WTC11 (cell line): ENCODE data around the gene IGFN1. TPM values are rescaled to one million over a fixed set of nuclear protein-coding genes. Genes with fewer than 3 reads are reported as not detected.

ENCODE experiments used
- ATAC-seq: fragments of 200-7000 bp; cut with Tn5 transposase; 2 replicates; pipeline ENCODE4 v1.10.0; 2021; ENCODE audit warnings: mild to moderate bottlenecking, moderate library complexity
- CTCF ChIA-PET: fragments of 300-600 bp; sonication (Branson Sonifier 250); formaldehyde crosslinking; loops from one replicate; lab custom pipeline; 2021; ENCODE audit warnings: antibody characterized with exemption; lab: Charles Lee
- POLR2A ChIA-PET: fragments of 350-600 bp; sonication (Branson Sonifier 250); formaldehyde crosslinking; loops from one replicate; lab custom pipeline; 2021; ENCODE audit warnings: antibody characterized with exemption; lab: Charles Lee
- DNase-seq: peaks from one replicate; pipeline ENCODE4 v3.0.0; 2021; ENCODE audit warnings: low spot score
- H3K27ac Mint-ChIP-seq: 2 replicates; pipeline ENCODE4 v1.8.0; 2021; ENCODE audit warnings: mixed read lengths
- H3K27me3 Mint-ChIP-seq: 2 replicates; pipeline ENCODE4 v1.8.0; 2021; ENCODE audit warnings: low read depth, mild to moderate bottlenecking, moderate library complexity, mixed read lengths
- H3K36me3 Mint-ChIP-seq: 2 replicates; pipeline ENCODE4 v1.8.0; 2021; ENCODE audit warnings: mixed read lengths
- H3K4me1 Mint-ChIP-seq: 2 replicates; pipeline ENCODE4 v1.8.0; 2022; ENCODE audit warnings: mixed read lengths
- H3K4me3 Mint-ChIP-seq: 2 replicates; pipeline ENCODE4 v1.8.0; 2021; ENCODE audit warnings: mild to moderate bottlenecking, moderate library complexity, mixed read lengths
- H3K9me3 Mint-ChIP-seq: 2 replicates; pipeline ENCODE4 v1.8.0; 2021; ENCODE audit warnings: mixed read lengths
- ATF1 ChIP-seq: sonication (generic); formaldehyde crosslinking; IDR thresholded peaks from 2 replicates; pipeline ENCODE4 v1.8.1; 2023; ENCODE audit warnings: mild to moderate bottlenecking, moderate library complexity, missing genetic modification reagents
- CBFB ChIP-seq: sonication (generic); formaldehyde crosslinking; IDR thresholded peaks from 2 replicates; pipeline ENCODE4 v1.8.1; 2022; ENCODE audit warnings: mild to moderate bottlenecking, low read depth, missing genetic modification reagents
- FOXJ3 ChIP-seq: sonication (generic); formaldehyde crosslinking; IDR thresholded peaks from 2 replicates; pipeline ENCODE4 v1.9.0; 2021; ENCODE audit warnings: missing genetic modification reagents, mild to moderate bottlenecking, borderline replicate concordance
- JUN ChIP-seq: sonication (generic); formaldehyde crosslinking; IDR thresholded peaks from 2 replicates; pipeline ENCODE4 v1.8.0; 2023; ENCODE audit warnings: mild to moderate bottlenecking, missing genetic modification reagents
- NFYB ChIP-seq: sonication (generic); formaldehyde crosslinking; conservative IDR thresholded peaks from 2 replicates; pipeline ENCODE4 v1.8.0; 2022; ENCODE audit warnings: low read depth, missing genetic modification reagents
- NR2C2 ChIP-seq: sonication (generic); formaldehyde crosslinking; IDR thresholded peaks from 2 replicates; pipeline ENCODE4 v1.8.0; 2022; ENCODE audit warnings: mild to moderate bottlenecking, missing genetic modification reagents
- PRRX2 ChIP-seq: fragments of 250-450 bp; sonication (Bioruptor Pico); IDR thresholded peaks from 2 replicates; pipeline ENCODE4 v1.8.0; 2021; ENCODE audit warnings: mild to moderate bottlenecking
- RORB ChIP-seq: fragments of 250-450 bp; sonication (Bioruptor Pico); IDR thresholded peaks from 2 replicates; pipeline ENCODE4 v1.9.0; 2021; ENCODE audit warnings: mild to moderate bottlenecking
- SOX15 ChIP-seq: fragments of 250-450 bp; sonication (Bioruptor Pico); IDR thresholded peaks from 2 replicates; pipeline ENCODE4 v1.9.0; 2021; ENCODE audit warnings: mild to moderate bottlenecking
- TEAD1 ChIP-seq: sonication (generic); formaldehyde crosslinking; IDR thresholded peaks from 2 replicates; pipeline ENCODE4 v1.8.0; 2022; ENCODE audit warnings: mild to moderate bottlenecking, missing genetic modification reagents
- TP53 ChIP-seq: sonication (generic); formaldehyde crosslinking; IDR thresholded peaks from 2 replicates; pipeline ENCODE4 v1.8.1; 2023; ENCODE audit warnings: mild to moderate bottlenecking, missing genetic modification reagents
- ZNF121 ChIP-seq: sonication (generic); formaldehyde crosslinking; IDR thresholded peaks from 2 replicates; pipeline ENCODE4 v1.8.0; 2023; ENCODE audit warnings: missing genetic modification reagents
- ZNF219 ChIP-seq: sonication (generic); formaldehyde crosslinking; IDR thresholded peaks from 2 replicates; pipeline ENCODE4 v1.8.0; 2023; ENCODE audit warnings: missing genetic modification reagents, mild to moderate bottlenecking, borderline replicate concordance
- ZNF671 ChIP-seq: fragments of 250-450 bp; sonication (Bioruptor Pico); IDR thresholded peaks from 2 replicates; pipeline ENCODE4 v1.8.0; 2021; ENCODE audit warnings: mild to moderate bottlenecking
- total RNA-seq: library from RNA; stranded (reverse); gene quantifications from 3 replicates; pipeline ENCODE4 v1.2.3, GENCODE V29; 2021
- TF ChIP-seq, protein P1 (sequence below): fragments of 200-600 bp; IDR thresholded peaks from 2 replicates; pipeline ENCODE4 v1.8.0; 2022; ENCODE audit warnings: antibody characterized with exemption
- TF ChIP-seq, protein P2 (sequence below): fragments of 250-450 bp; sonication (Bioruptor Pico); IDR thresholded peaks from 2 replicates; pipeline ENCODE4 v1.9.0; 2021; ENCODE audit warnings: mild to moderate bottlenecking
- TF ChIP-seq, protein P3 (sequence below): sonication (generic); formaldehyde crosslinking; IDR thresholded peaks from 2 replicates; pipeline ENCODE4 v1.8.1; 2023; ENCODE audit warnings: mild to moderate bottlenecking, missing genetic modification reagents
- TF ChIP-seq, protein P4 (sequence below): sonication (generic); formaldehyde crosslinking; IDR thresholded peaks from 2 replicates; pipeline ENCODE4 v1.8.1; 2023; ENCODE audit warnings: mild to moderate bottlenecking, missing genetic modification reagents, moderate library complexity
- TF ChIP-seq, protein P5 (sequence below): sonication (generic); formaldehyde crosslinking; IDR thresholded peaks from 2 replicates; pipeline ENCODE4 v1.8.1; 2022; ENCODE audit warnings: mild to moderate bottlenecking, moderate library complexity, missing genetic modification reagents
- TF ChIP-seq, protein P6 (sequence below): sonication (generic); formaldehyde crosslinking; IDR thresholded peaks from 2 replicates; pipeline ENCODE4 v1.8.1; 2022; ENCODE audit warnings: low read depth, missing genetic modification reagents, borderline replicate concordance
- TF ChIP-seq, protein P7 (sequence below): fragments of 250-450 bp; sonication (Bioruptor Pico); IDR thresholded peaks from 2 replicates; pipeline ENCODE4 v2.1.2; 2022; ENCODE audit warnings: mild to moderate bottlenecking, moderate library complexity

IGFN1 gene
- total RNA-seq, 1 experiment from 2014 or later, result 0.11 TPM

DNA sequence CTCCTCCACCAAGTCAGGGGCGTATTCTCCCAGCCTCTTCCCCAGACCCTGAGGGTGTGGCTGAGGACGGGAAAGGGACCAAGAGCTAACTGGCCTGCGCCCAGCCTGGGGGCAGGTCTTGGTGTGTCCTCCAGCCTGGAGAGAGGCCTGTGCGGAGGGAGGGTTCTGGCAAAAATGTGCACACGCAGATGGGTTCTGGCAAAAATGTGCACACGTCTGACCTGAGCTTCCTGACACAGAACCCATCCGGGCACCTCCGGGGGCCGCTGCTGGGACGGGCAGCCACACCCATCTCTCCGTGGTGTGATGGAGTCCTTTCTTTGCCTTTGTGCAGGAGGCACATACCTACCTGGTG lies 69.6 kb downstream of the IGFN1 start:
- no peak for TF ChIP-seq NR2C2
- TF ChIP-seq, protein P1, sequence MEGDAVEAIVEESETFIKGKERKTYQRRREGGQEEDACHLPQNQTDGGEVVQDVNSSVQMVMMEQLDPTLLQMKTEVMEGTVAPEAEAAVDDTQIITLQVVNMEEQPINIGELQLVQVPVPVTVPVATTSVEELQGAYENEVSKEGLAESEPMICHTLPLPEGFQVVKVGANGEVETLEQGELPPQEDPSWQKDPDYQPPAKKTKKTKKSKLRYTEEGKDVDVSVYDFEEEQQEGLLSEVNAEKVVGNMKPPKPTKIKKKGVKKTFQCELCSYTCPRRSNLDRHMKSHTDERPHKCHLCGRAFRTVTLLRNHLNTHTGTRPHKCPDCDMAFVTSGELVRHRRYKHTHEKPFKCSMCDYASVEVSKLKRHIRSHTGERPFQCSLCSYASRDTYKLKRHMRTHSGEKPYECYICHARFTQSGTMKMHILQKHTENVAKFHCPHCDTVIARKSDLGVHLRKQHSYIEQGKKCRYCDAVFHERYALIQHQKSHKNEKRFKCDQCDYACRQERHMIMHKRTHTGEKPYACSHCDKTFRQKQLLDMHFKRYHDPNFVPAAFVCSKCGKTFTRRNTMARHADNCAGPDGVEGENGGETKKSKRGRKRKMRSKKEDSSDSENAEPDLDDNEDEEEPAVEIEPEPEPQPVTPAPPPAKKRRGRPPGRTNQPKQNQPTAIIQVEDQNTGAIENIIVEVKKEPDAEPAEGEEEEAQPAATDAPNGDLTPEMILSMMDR, result no peak
- TF ChIP-seq, protein P2, sequence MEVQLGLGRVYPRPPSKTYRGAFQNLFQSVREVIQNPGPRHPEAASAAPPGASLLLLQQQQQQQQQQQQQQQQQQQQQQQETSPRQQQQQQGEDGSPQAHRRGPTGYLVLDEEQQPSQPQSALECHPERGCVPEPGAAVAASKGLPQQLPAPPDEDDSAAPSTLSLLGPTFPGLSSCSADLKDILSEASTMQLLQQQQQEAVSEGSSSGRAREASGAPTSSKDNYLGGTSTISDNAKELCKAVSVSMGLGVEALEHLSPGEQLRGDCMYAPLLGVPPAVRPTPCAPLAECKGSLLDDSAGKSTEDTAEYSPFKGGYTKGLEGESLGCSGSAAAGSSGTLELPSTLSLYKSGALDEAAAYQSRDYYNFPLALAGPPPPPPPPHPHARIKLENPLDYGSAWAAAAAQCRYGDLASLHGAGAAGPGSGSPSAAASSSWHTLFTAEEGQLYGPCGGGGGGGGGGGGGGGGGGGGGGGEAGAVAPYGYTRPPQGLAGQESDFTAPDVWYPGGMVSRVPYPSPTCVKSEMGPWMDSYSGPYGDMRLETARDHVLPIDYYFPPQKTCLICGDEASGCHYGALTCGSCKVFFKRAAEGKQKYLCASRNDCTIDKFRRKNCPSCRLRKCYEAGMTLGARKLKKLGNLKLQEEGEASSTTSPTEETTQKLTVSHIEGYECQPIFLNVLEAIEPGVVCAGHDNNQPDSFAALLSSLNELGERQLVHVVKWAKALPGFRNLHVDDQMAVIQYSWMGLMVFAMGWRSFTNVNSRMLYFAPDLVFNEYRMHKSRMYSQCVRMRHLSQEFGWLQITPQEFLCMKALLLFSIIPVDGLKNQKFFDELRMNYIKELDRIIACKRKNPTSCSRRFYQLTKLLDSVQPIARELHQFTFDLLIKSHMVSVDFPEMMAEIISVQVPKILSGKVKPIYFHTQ, result no peak
- no peak for TF ChIP-seq FOXJ3 (CRISPR knock-in tag)
- TF ChIP-seq CBFB (CRISPR knock-in tag), result no peak
- no peak for TF ChIP-seq TEAD1 (CRISPR knock-in tag)
- ChIA-PET POLR2A (interaction anchor here (0.6 to 1.3 kb wide), 4 partner anchors 116 to 1443 kb away, joined by 3 to 5 read pairs (median 3); no protein-coding TSS in a partner anchor), CTCF (interaction anchor here (0.6 to 2.6 kb wide), 36 partner anchors 8 to 288 kb away, joined by 3 to 62 read pairs (median 4); partner anchors contain the start of genes CACNA1S, IGFN1 and TMEM9)
- peaks cover 14% of the 10 kb centered on the region for H3K4me1 Mint-ChIP-seq
- ATAC-seq (peak; percentile 51), DNase-seq (no peak)
- no peaks in the 10 kb centered on the region for H3K36me3 Mint-ChIP-seq
- H3K27me3 Mint-ChIP-seq, result peaks cover 11% of the 10 kb centered on the region
- no peaks in the 10 kb centered on the region for H3K9me3 Mint-ChIP-seq
- H3K4me3 Mint-ChIP-seq, result peak overlapping the region; percentile 64
- no peak overlapping the region for H3K27ac Mint-ChIP-seq

DNA sequence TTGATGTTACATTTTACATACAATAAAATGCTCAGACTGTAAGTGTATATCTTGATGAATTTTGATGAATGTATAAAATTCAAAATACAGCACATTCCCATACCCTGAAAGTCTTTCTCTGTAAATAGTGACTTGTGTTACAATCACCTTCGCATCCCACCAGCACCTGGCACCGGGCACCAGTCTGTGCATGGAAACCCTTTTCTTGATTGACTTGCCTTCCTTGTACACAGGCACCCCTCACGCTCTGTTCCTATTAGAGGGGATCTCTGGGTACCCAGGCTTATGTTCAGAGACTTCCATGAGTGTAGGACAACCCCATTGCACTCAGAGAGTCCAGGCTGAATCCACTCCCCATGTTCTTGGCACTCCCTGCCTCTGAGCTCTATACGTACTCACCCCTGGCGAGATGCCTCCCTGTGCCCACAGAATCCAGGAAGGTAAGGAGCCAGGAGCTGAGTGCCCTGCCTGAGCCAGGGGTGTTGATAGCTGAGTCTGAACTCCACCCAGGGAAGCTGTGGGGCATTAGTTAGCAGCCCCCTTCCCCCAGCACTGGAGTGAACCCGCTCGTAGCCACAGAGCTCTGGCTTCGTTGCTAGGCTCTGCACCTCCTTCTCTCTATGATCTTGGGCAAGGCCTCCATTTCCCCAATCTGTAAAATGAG lies 70.2 kb downstream of the IGFN1 start:
- no peaks in the 10 kb centered on the region for H3K9me3 Mint-ChIP-seq
- ChIA-PET CTCF (interaction anchor here (0.6 to 2.6 kb wide), 25 partner anchors 8 to 281 kb away, joined by 3 to 62 read pairs (median 5); partner anchors contain the start of genes CACNA1S and IGFN1), POLR2A (interaction anchor here (1.3 kb wide), 1 partner anchor 115 kb away, joined by 5 read pairs; no protein-coding TSS in a partner anchor)
- no peak for DNase-seq
- H3K4me3 Mint-ChIP-seq, result peak overlapping the region; percentile 64
- H3K27me3 Mint-ChIP-seq, result peaks cover 11% of the 10 kb centered on the region
- H3K36me3 Mint-ChIP-seq, result no peaks in the 10 kb centered on the region
- H3K27ac Mint-ChIP-seq, result no peak overlapping the region
- TF ChIP-seq, protein P3, sequence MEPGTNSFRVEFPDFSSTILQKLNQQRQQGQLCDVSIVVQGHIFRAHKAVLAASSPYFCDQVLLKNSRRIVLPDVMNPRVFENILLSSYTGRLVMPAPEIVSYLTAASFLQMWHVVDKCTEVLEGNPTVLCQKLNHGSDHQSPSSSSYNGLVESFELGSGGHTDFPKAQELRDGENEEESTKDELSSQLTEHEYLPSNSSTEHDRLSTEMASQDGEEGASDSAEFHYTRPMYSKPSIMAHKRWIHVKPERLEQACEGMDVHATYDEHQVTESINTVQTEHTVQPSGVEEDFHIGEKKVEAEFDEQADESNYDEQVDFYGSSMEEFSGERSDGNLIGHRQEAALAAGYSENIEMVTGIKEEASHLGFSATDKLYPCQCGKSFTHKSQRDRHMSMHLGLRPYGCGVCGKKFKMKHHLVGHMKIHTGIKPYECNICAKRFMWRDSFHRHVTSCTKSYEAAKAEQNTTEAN (CRISPR knock-in tag), result no peak
- TF ChIP-seq, protein P4, sequence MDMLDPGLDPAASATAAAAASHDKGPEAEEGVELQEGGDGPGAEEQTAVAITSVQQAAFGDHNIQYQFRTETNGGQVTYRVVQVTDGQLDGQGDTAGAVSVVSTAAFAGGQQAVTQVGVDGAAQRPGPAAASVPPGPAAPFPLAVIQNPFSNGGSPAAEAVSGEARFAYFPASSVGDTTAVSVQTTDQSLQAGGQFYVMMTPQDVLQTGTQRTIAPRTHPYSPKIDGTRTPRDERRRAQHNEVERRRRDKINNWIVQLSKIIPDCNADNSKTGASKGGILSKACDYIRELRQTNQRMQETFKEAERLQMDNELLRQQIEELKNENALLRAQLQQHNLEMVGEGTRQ, result no peak
- TF ChIP-seq, protein P5, sequence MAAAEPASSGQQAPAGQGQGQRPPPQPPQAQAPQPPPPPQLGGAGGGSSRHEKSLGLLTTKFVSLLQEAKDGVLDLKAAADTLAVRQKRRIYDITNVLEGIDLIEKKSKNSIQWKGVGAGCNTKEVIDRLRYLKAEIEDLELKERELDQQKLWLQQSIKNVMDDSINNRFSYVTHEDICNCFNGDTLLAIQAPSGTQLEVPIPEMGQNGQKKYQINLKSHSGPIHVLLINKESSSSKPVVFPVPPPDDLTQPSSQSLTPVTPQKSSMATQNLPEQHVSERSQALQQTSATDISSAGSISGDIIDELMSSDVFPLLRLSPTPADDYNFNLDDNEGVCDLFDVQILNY (CRISPR knock-in tag), result no peak
- TF ChIP-seq JUN (CRISPR knock-in tag) (no peak), ATF1 (CRISPR knock-in tag) (no peak), NR2C2 (no peak), PRRX2 (no peak), ZNF219 (CRISPR knock-in tag) (no peak), ZNF121 (CRISPR knock-in tag) (no peak), RORB (CRISPR knock-in tag) (no peak), SOX15 (CRISPR knock-in tag) (no peak), TP53 (CRISPR knock-in tag) (no peak), FOXJ3 (CRISPR knock-in tag) (no peak), NFYB (CRISPR knock-in tag) (no peak), ZNF671 (CRISPR knock-in tag) (no peak)
- TF ChIP-seq, protein P6, sequence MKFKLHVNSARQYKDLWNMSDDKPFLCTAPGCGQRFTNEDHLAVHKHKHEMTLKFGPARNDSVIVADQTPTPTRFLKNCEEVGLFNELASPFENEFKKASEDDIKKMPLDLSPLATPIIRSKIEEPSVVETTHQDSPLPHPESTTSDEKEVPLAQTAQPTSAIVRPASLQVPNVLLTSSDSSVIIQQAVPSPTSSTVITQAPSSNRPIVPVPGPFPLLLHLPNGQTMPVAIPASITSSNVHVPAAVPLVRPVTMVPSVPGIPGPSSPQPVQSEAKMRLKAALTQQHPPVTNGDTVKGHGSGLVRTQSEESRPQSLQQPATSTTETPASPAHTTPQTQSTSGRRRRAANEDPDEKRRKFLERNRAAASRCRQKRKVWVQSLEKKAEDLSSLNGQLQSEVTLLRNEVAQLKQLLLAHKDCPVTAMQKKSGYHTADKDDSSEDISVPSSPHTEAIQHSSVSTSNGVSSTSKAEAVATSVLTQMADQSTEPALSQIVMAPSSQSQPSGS, result no peak
- TF ChIP-seq, protein P7, sequence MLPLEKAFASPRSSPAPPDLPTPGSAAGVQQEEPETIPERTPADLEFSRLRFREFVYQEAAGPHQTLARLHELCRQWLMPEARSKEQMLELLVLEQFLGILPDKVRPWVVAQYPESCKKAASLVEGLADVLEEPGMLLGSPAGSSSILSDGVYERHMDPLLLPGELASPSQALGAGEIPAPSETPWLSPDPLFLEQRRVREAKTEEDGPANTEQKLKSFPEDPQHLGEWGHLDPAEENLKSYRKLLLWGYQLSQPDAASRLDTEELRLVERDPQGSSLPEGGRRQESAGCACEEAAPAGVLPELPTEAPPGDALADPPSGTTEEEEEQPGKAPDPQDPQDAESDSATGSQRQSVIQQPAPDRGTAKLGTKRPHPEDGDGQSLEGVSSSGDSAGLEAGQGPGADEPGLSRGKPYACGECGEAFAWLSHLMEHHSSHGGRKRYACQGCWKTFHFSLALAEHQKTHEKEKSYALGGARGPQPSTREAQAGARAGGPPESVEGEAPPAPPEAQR (CRISPR knock-in tag), result no peak
- peaks cover 14% of the 10 kb centered on the region for H3K4me1 Mint-ChIP-seq
- no peak for ATAC-seq
